SK-MEL-5 (cell line): ENCODE measurements around the gene AKR7A3. TPM values are rescaled to one million over a fixed set of nuclear protein-coding genes. Genes with fewer than 3 reads are reported as not detected.
"Not testable (repeated sequence)": the region's sequence is repeated elsewhere in the genome, so short reads cannot be mapped to it uniquely, and the experiment has no call there.

Experiments used
- DNase-seq: peaks from one replicate; pipeline ENCODE4 v3.0.0-alpha.2; 2016; ENCODE audit warnings: low read depth, low spot score
- in situ Hi-C: cut with HindIII; loops from 2 replicates; pipeline ENCODE4 v1.10.0; 2016; ENCODE audit warnings: low sequenced_read_pairs, high pct_unique_total_duplicates, low pct_unique_long_range_greater_than_20kb
- total RNA-seq: library from RNA; depleted of rRNA; stranded (reverse); fragments of >200 nt; shearing (Covaris generic); gene quantifications from 2 replicates; pipeline ENCODE4 v1.2.3, GENCODE V29; 2014

AKR7A3 gene
- total RNA-seq, 1 experiment from 2014 or later: 0.21 TPM

DNA sequence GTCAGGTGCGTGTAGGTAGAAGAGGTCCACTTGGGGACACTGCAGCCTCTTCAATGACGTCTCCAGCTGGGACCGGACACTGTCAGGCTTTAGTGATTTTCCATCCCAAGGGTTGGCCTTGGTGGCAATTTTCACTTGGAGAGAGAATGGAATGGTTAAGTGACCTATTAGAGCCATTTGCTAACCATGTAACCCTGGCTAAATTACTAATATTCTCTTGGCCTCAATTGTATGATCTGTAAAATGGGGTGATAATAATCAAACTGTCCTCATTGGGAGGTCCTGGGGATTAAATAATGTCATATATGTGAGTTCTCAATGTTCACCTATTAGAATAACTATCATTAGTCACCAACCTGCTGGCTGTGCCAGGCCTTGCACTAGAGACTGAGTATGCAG, 19.9 kb upstream of the AKR7A3 start:
- in situ Hi-C loops: no loop called here
- DNase-seq: no peak

DNA sequence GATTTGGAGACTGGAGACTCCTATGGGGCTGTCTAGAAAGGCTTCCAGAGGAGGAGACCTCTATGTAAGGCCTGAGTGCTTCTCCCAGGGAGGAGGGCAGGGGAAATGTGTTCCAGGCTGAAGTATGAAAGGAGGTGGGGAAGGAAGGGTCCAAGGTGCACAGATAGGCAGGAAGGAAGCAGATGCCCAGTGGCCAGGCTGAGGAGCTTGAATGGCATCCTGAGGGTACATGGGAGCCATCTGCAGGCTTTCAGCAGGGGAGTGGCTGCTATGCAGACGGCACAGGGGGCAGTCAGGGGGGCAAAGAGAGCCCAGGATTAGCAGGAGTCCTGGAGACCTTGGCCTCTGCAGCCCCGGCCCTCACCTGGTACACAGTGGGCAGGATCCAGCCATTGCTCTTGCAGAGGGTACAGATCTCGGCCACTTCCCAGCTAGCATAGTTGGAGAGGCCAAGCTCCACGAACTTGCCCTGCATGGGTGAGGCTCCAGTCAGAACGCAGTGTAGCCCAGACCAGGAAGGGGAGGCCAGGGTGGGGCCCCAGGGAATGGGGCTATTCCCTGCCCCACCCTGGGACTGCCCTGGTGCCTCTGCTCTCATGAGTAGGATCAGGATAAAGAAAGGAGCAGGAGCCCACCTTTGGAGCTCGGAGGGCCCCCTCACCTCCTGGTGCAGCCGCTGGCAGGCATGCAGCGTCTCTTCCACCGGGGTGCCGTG, 19.4 kb upstream of the AKR7A3 start:
- no peak for DNase-seq
- in situ Hi-C loops: no loop called here

DNA sequence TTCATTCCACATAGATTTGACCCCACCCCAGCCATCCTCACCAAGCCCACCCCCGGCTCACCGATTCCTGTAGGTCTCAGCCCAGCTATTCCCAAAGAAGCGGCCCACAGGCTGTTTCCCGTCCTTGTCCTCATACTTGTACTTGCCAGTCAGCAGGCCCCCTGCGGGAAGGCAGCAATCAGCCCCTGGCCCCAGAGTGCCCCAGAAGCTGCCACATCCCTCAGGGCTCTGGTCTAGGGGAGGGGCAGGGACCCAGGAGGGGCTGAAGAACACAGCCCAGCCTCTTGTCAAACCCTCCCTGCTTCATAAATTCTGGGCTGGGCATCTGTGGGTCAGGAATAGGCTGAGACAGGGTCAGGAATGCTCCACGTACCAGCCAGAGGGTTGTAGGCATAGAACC, 18.4 kb upstream of the AKR7A3 start:
- DNase-seq: no peak

DNA sequence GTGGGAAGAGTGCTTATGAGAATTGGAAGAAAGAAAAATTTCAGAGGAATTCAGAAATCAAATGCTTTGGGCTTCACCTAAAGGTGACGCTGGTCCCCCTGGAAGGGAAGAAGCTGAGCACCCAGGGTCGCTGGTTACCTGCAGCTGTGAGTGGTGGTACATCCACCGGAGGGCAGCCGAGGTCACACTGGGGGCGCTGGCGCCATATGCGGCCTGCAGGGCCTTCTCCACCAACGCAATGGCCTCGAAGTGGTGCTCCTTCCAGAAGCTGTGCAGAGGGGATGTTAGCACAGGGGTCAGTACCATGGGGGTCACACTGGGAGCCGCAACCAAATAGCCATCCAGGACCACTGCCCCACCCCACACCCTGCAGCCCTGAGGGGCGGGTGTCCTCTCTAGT, 17.3 kb upstream of the AKR7A3 start:
- DNase-seq: no peak
- in situ Hi-C loops: no loop called here

More for the DNA sequence above, 18.4 kb upstream of the AKR7A3 start:
- in situ Hi-C loops: no loop called here

DNA sequence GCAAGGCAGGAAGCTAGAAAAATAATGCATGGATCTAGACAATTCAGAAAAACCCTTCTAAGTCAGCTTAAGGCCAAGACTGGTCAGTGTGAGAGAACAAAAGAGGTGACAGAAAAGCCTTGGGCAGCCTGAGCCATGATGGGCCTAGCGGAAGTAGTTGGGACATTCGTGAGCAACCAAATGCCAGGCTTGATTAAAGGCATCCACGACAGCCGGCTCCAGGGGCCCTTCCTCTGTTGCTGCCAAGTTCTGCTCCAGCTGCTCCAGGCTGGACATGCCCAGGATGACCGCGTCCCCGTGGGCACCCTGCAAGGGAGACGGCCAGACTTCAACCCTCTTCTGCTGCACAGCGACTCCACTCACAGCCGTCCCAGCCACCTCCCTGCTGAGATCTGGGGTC, 15.5 kb upstream of the AKR7A3 start:
- DNase-seq, in situ Hi-C loops: not testable (repeated sequence)

- DNase-seq: no peak
- in situ Hi-C loops: no loop called here
Observed at GRCh38 chr1:19300211-19300610, 11.6 kb upstream of the AKR7A3 start.

DNA sequence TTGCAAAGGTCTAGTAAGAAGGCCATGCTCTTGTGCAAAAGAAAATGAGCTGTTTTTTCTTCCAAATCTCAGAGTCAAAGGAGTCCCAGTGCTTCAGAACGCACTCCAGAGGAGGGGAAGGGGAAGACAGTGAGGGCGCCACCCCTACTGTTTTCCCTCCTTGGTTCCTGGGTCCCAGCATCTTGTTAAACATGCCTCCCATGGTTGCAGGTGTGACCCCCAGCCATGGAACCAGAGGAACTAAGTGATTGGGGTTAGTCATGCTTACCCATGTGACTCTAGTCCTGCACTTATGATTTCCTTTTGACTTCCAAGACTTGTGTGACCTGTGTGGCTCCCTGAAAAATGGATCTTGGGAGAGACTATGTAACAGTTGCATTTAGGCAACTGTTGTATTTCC, 6.1 kb upstream of the AKR7A3 start:
- no peak for DNase-seq
- in situ Hi-C loops: no loop called here

GRCh38 chr1:19289244-19289643, 674 bp upstream of the AKR7A3 start:
- DNase-seq: no peak
- in situ Hi-C loops: no loop called here

DNA sequence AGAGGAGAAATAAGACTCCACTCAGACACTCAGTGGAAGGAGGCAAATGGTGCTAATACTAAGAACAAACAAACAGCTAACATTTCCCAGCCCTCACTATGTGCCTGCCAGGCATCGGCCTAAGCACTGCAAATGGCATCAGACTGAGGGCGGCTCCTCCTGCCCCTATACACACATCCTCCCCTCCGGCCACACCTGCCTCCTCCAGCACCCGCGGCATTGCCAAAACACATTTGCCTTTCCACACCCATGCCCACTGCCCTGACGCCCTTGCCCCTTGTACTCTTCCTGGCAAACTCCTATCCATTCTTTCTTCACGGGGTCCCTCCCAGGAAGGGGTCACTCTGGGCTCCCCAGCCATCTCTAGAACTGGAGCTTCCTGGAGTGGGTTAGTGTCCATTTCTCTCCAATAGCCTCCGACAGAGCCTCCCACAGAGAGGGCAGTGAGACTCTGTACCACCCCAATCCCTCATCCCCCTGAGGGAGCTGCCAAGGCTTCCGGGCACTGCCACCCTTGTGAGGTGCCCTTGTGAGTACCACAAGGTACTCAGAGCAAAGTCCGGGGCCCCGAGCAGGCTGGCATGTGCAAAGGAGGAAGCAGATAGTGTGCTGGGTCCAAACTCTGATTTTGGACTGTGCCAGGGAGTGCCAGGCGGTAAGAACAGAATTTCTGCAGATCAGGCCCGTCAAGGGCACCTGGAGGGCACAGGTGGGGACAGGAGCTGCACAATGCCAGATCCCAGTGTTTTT, 959 bp downstream of the AKR7A3 start:
- in situ Hi-C loops: no loop called here
- DNase-seq: no peak

DNA sequence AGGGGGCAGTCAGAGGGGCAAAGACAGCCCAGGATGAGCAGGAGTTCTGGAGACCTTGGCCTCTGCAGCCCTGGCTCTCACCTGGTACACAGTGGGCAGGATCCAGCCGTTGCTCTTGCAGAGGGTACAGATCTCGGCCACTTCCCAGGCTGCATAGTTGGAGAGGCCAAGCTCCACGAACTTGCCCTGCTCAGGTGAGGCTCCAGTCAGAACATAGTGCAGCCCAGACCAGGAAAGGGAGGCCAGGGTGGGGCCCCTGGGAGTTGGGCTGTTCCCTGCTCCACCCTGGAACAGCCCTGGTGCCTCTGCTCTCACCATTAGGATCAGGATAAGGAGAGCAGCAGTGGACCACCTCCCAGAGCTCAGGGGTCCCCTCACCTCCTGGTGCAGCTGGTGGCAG, 2.8 kb downstream of the AKR7A3 start:
- in situ Hi-C loops: not testable (repeated sequence)

DNA sequence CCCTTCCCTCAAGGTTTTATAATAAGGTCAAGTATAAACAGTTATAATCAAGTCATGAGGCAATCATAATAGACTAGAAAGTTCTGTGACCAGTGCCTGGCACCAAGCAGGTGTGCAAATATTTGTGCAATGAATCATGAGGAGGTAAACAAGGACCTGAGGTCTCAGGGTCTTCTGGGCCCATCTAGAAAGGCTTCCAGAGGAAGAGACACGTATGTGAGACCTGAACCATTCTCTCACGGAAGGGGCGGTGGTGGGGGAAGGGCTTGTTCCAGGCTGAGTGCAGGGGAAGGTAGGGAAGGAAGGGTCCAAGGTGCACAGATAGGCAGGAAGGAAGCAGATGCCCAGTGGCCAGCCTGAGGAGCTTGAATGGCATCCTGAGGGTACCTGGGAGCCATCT, 3.2 kb downstream of the AKR7A3 start:
- DNase-seq, in situ Hi-C loops: not testable (repeated sequence)

More for the DNA sequence above, 2.8 kb downstream of the AKR7A3 start:
- not testable (repeated sequence) for DNase-seq

DNA sequence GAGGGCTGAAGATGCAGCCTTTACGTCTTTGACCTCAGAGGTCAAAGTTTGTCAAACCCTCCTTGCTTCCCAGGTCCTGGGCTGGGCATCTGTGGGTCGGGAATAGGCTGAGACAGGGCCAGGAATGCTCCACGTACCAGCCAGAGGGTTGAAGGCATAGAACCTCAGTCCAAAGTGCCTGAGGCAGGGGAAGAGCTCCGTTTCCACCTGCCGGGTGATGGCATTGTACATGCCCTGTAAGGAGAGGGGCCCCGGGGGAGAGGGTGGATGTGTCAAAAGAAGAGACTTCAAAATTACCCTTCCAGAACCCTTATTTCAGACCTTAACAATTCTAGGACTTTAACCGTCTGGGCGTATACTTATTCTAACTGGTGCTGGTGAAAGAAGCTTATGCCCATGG, 3.7 kb downstream of the AKR7A3 start:
- in situ Hi-C loops: no loop called here
- DNase-seq: no peak

DNA sequence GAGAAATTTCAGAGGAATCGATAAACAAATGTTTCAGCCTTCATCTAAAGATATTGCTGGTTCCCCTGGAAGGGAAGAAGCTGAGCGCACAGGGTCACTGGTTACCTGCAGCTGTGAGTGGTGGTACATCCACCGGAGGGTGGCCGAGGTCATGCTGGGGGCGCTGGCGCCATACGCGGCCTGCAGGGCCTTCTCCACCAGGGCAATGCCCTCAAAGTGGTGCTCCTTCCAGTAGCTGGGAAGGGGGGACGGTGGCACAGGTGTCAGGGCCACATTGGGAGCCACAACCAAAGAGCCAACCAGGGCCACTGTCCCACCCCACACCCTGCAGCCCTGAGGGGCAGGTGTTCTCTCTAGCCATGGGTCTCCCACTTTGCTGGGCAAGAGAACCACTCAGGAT, 4.7 kb downstream of the AKR7A3 start:
- no peak for DNase-seq
- in situ Hi-C loops: no loop called here

DNA sequence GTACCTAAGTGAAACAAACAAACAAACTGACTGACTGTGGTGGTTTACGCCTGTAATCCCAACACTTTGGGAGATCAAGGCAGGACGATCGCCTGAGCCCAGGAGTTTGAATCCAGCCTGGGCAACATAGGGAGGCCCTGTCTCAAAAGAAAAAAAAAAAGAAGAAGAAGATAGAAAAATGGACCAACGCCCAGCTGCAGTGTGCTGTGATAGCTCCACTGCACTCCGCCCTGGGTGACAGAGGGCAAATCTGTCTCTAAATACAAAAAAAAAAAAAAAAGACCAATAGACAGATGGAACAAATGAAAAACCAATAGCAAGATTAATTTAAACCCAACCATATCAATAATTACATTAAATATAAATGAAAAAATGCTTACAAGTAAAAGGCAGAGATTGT, 13.9 kb downstream of the AKR7A3 start:
- in situ Hi-C loops: no loop called here
- no peak for DNase-seq

- in situ Hi-C loops, DNase-seq: not testable (repeated sequence)
Observed at GRCh38 chr1:19273844-19274531, 14.6 kb downstream of the AKR7A3 start.

GRCh38 chr1:19273106-19273843, 15.3 kb downstream of the AKR7A3 start:
- in situ Hi-C loops: no loop called here
- DNase-seq: no peak

DNA sequence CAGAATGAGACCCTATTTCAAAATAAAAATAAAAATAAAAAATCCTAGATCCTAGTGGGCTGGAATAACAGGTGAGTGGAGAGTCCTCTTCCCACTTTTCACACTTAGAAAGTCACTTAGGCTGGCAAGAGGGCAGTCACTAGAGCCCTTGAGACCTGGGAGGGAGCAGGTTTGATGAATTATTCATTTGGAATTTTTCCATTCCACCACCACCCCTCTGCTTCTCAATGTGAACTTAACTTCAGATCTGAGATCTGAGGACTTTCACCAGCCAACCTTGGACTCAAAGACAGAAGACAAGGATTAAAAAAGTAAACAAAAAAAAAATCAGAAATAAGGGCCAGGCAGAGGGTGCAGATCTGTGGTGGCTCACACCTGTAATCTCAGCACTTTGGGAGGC, 16.5 kb downstream of the AKR7A3 start:
- no peak for DNase-seq
- in situ Hi-C loops: no loop called here

- in situ Hi-C loops, DNase-seq: not testable (repeated sequence)
Observed at GRCh38 chr1:19270343-19270730, 18.2 kb downstream of the AKR7A3 start.
